Astrocyte (in vitro differentiated cells and primary cell): ENCODE results near the gene SUN2. TPM values are rescaled to one million over a fixed set of nuclear protein-coding genes. Genes with fewer than 3 reads are reported as not detected.

Source experiments
- DNase-seq: peaks from one replicate; pipeline ENCODE4 v3.0.0-alpha.2; 2010; ENCODE audit warnings: low read depth
- FAIRE-seq: peaks from 2 replicates; lab custom pipeline; 2011; peaks lifted over from hg19 to GRCh38; lab: Jason Lieb, UNC
- H2AFZ ChIP-seq: 2 replicates; pipeline ENCODE4 v1.6.0; 2012; ENCODE audit warnings: low read depth, low read length, inconsistent platforms
- H3K27ac ChIP-seq: 2 replicates; pipeline ENCODE4 v1.5.1; 2011; ENCODE audit warnings: low read depth, low read length, inconsistent platforms
- H3K27me3 ChIP-seq: 2 replicates; pipeline ENCODE4 v1.6.0; 2011; ENCODE audit warnings: low read length, inconsistent platforms; ENCODE audit not compliant: insufficient read depth
- H3K36me3 ChIP-seq: 2 replicates; pipeline ENCODE4 v1.5.1; 2011; ENCODE audit warnings: low read length, inconsistent platforms; ENCODE audit not compliant: insufficient read depth
- H3K4me1 ChIP-seq: 2 replicates; pipeline ENCODE4 v1.5.1; 2011; ENCODE audit warnings: low read length, inconsistent platforms; ENCODE audit not compliant: insufficient read depth
- H3K4me2 ChIP-seq: 2 replicates; pipeline ENCODE4 v1.6.0; 2012; ENCODE audit warnings: low read length, inconsistent platforms
- H3K4me3 ChIP-seq: 2 replicates; pipeline ENCODE4 v1.5.1; 2011; ENCODE audit warnings: low read depth, mild to moderate bottlenecking, low read length, inconsistent platforms; ENCODE audit not compliant: insufficient read depth
- H3K79me2 ChIP-seq: 2 replicates; pipeline ENCODE4 v1.6.0; 2012; ENCODE audit warnings: mild to moderate bottlenecking, low read length, inconsistent platforms; ENCODE audit not compliant: insufficient read depth
- H3K9ac ChIP-seq: 2 replicates; pipeline ENCODE4 v1.6.0; 2012; ENCODE audit warnings: mild to moderate bottlenecking, low read length, inconsistent platforms
- H3K9me3 ChIP-seq: 2 replicates; pipeline ENCODE4 v1.5.1; 2012; ENCODE audit warnings: low read depth, mild to moderate bottlenecking, low read length, inconsistent platforms; ENCODE audit not compliant: insufficient read depth
- H4K20me1 ChIP-seq: 2 replicates; pipeline ENCODE4 v1.6.0; 2012; ENCODE audit warnings: low read length, inconsistent platforms; ENCODE audit not compliant: insufficient read depth
- H3K27ac Mint-ChIP-seq: one replicate; pipeline ENCODE4 v1.8.0; 2021; ENCODE audit warnings: mild to moderate bottlenecking, mixed read lengths; ENCODE audit not compliant: unreplicated experiment
- H3K27me3 Mint-ChIP-seq: one replicate; pipeline ENCODE4 v1.8.0; 2021; ENCODE audit warnings: low read depth, mixed read lengths; ENCODE audit not compliant: unreplicated experiment
- H3K36me3 Mint-ChIP-seq: one replicate; pipeline ENCODE4 v1.8.0; 2021; ENCODE audit warnings: low read depth, mixed read lengths; ENCODE audit not compliant: unreplicated experiment
- H3K4me1 Mint-ChIP-seq: one replicate; pipeline ENCODE4 v1.8.0; 2021; ENCODE audit warnings: low read depth, mixed read lengths; ENCODE audit not compliant: unreplicated experiment
- H3K4me3 Mint-ChIP-seq: one replicate; pipeline ENCODE4 v1.8.0; 2021; ENCODE audit warnings: mild to moderate bottlenecking, moderate library complexity, mixed read lengths; ENCODE audit not compliant: unreplicated experiment
- H3K9me3 Mint-ChIP-seq: one replicate; pipeline ENCODE4 v1.8.0; 2021; ENCODE audit warnings: mild to moderate bottlenecking, mixed read lengths; ENCODE audit not compliant: unreplicated experiment
- CTCF ChIP-seq: IDR thresholded peaks from 2 replicates; pipeline ENCODE4 v1.5.1; 2011; ENCODE audit warnings: low read depth, mild to moderate bottlenecking, inconsistent platforms, low read length, moderate library complexity; ENCODE audit not compliant: insufficient read depth
- EZH2 ChIP-seq: IDR thresholded peaks from 2 replicates; pipeline ENCODE4 v1.6.1; 2012; ENCODE audit warnings: mild to moderate bottlenecking, low read length, inconsistent platforms; ENCODE audit not compliant: insufficient read depth
- total RNA-seq: library from RNA; stranded (reverse); gene quantifications from 2 replicates; pipeline ENCODE4 v1.2.1, GENCODE V29; 2021

The SUN2 gene
- total RNA-seq, 1 donor from 2014 or later = 46.5 TPM

DNA sequence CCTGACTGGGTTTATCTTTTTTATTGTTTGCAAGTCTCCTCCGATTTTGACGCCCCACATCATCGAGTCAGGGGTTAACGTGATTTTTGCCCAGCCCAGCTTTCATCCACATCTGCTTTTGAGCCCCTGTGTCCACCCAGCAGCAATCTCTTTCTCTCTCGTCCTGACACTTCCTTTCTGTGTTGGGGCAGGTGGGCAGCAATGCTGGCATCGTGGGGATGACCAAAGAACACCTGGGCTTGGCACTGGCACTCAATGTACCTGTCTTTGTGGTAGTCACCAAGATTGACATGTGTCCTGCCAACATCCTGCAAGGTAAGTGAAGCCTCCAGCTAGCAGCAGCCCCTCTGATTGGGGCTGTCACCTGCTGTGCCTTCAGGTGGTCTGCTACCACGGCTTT, 34.2 kb downstream of the SUN2 start:
- H3K4me1 Mint-ChIP-seq = peaks cover 11% of the 10 kb centered on the region
- H3K27me3 ChIP-seq = no peaks in the 10 kb centered on the region
- H2AFZ ChIP-seq = no peak overlapping the region
- H3K4me3 ChIP-seq = no peak overlapping the region
- no peak overlapping the region for H3K4me3 Mint-ChIP-seq
- peaks cover 53% of the 10 kb centered on the region for H4K20me1 ChIP-seq
- no peaks in the 10 kb centered on the region for H3K9me3 Mint-ChIP-seq
- peaks cover 41% of the 10 kb centered on the region for H3K36me3 Mint-ChIP-seq
- H3K79me2 ChIP-seq = peaks cover 11% of the 10 kb centered on the region
- H3K4me2 ChIP-seq = no peak overlapping the region
- no peak overlapping the region for H3K9ac ChIP-seq
- H3K27me3 Mint-ChIP-seq = no peaks in the 10 kb centered on the region
- FAIRE-seq (no peak), DNase-seq (no peak)
- peaks cover 17% of the 10 kb centered on the region for H3K4me1 ChIP-seq
- H3K36me3 ChIP-seq = peaks cover 44% of the 10 kb centered on the region
- H3K27ac Mint-ChIP-seq = no peak overlapping the region
- H3K9me3 ChIP-seq = no peaks in the 10 kb centered on the region
- TF ChIP-seq CTCF (no peak), EZH2 (no peak)
- no peak overlapping the region for H3K27ac ChIP-seq

GRCh38 chr22:38720350-38720749, 35.4 kb downstream of the SUN2 start:
- Histone ChIP-seq H3K36me3 (peaks cover 36% of the 10 kb centered on the region), H3K4me3 (no peak overlapping the region), H2AFZ (no peak overlapping the region), H3K27ac (no peak overlapping the region), H3K79me2 (peaks cover 21% of the 10 kb centered on the region), H4K20me1 (peaks cover 60% of the 10 kb centered on the region), H3K27me3 (no peaks in the 10 kb centered on the region), H3K9me3 (no peaks in the 10 kb centered on the region), H3K9ac (no peak overlapping the region), H3K4me1 (peaks cover 17% of the 10 kb centered on the region), H3K4me2 (no peak overlapping the region)
- TF ChIP-seq CTCF (no peak), EZH2 (no peak)
- no peak overlapping the region for H3K27ac Mint-ChIP-seq
- no peaks in the 10 kb centered on the region for H3K27me3 Mint-ChIP-seq
- H3K9me3 Mint-ChIP-seq = no peaks in the 10 kb centered on the region
- H3K4me1 Mint-ChIP-seq = peaks cover 12% of the 10 kb centered on the region
- H3K4me3 Mint-ChIP-seq = no peak overlapping the region
- FAIRE-seq = no peak
- no peak for DNase-seq
- peaks cover 37% of the 10 kb centered on the region for H3K36me3 Mint-ChIP-seq

GRCh38 chr22:38719196-38719595, 36.6 kb downstream of the SUN2 start:
- no peak overlapping the region for H3K4me3 Mint-ChIP-seq

More at GRCh38 chr22:38719196-38719595, 36.6 kb downstream of the SUN2 start:
- Histone ChIP-seq H4K20me1 (peaks cover 62% of the 10 kb centered on the region), H3K9me3 (no peaks in the 10 kb centered on the region), H2AFZ (no peak overlapping the region), H3K27ac (peak overlapping the region; percentile 50), H3K4me2 (peak overlapping the region; percentile 35), H3K4me3 (no peak overlapping the region), H3K9ac (no peak overlapping the region), H3K79me2 (peaks cover 32% of the 10 kb centered on the region), H3K36me3 (peaks cover 25% of the 10 kb centered on the region), H3K27me3 (no peaks in the 10 kb centered on the region), H3K4me1 (peaks cover 17% of the 10 kb centered on the region)
- Mint-ChIP-seq H3K27me3 (no peaks in the 10 kb centered on the region), H3K27ac (no peak overlapping the region), H3K4me1 (peaks cover 22% of the 10 kb centered on the region), H3K36me3 (peaks cover 35% of the 10 kb centered on the region), H3K9me3 (no peaks in the 10 kb centered on the region)
- TF ChIP-seq EZH2 (no peak), CTCF (no peak)
- DNase-seq (no peak), FAIRE-seq (no peak)
